Epithelial cell of esophagus (primary cell): ENCODE measurements around the gene EPM2A.

Experiments
- DNase-seq: peaks from one replicate; pipeline ENCODE4 v3.0.0; 2010; ENCODE audit warnings: low read depth
- H3K4me3 ChIP-seq: 2 replicates; pipeline ENCODE4 v1.5.1; 2011; ENCODE audit warnings: mild to moderate bottlenecking, low read length, control low read depth
- TF ChIP-seq, protein P1 (sequence below): IDR thresholded peaks from 2 replicates; pipeline ENCODE4 v1.5.1; 2011; ENCODE audit warnings: low read depth, mild to moderate bottlenecking, low read length, control low read depth, inconsistent platforms; ENCODE audit not compliant: insufficient read depth; ENCODE audit errors: missing control alignments

EPM2A gene

DNA sequence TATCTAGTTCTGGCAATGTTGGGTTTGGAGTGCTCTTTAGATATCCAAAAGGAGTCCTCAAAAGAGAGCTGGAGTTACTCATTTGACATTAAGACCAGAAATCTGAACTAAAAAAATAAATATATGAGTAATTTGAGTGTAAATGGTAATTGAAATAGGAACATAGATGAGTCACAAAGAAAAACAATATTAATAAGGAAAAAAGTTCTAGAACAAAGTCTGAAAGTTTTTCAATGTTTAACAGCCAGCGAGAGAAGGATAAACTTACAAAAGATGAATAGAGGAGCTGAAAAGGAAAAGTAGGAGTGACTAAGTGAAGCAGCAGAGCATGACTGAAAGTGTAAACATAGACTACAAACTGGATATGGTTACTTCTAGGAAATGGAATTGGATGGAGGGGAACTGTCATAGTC is 46.8 kb downstream of the EPM2A start:
- peak; percentile 56 for DNase-seq
- H3K4me3 ChIP-seq = no peak overlapping the region
- TF ChIP-seq, protein P1, sequence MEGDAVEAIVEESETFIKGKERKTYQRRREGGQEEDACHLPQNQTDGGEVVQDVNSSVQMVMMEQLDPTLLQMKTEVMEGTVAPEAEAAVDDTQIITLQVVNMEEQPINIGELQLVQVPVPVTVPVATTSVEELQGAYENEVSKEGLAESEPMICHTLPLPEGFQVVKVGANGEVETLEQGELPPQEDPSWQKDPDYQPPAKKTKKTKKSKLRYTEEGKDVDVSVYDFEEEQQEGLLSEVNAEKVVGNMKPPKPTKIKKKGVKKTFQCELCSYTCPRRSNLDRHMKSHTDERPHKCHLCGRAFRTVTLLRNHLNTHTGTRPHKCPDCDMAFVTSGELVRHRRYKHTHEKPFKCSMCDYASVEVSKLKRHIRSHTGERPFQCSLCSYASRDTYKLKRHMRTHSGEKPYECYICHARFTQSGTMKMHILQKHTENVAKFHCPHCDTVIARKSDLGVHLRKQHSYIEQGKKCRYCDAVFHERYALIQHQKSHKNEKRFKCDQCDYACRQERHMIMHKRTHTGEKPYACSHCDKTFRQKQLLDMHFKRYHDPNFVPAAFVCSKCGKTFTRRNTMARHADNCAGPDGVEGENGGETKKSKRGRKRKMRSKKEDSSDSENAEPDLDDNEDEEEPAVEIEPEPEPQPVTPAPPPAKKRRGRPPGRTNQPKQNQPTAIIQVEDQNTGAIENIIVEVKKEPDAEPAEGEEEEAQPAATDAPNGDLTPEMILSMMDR = no peak

DNA sequence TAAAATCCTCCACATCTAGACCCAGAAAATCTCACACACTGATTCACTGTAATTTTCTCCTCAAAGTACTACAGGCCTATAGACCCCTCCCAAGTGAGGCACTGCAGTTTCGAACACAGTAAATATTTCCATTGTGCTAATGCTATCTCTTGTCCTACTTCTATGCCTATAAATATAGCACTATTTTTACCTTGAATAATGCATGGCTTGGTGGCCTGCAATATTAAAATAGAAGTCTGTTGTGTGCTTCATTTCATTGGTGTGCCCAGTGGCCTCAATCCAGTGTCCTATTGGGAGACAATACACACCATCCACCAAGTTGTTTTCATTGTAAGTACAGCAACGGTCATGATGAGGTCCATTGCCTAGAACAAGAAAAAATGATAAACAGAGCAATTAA is 49.4 kb downstream of the EPM2A start:
- no peak for DNase-seq
- TF ChIP-seq, protein P1 = no peak
- no peak overlapping the region for H3K4me3 ChIP-seq

DNA sequence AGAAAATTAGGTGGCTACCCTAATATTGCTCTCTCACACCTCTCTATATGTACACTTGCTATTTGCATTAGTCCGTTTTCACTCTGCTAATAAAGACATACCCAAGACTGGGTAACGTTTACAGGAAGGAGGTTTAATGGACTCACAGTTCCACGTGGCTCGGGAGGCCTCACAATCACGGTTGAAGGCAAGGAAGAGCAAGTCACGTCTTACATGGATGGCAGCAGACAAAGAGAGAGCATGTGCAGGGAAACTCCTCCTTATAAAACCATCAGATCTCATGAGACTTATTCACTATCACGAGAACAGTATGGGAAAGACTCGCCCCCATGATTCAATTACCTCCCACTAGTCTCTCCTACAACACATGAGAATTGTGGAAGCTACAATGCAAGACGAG is 53.4 kb downstream of the EPM2A start:
- TF ChIP-seq, protein P1 = no peak
- DNase-seq = no peak
- no peak overlapping the region for H3K4me3 ChIP-seq

DNA sequence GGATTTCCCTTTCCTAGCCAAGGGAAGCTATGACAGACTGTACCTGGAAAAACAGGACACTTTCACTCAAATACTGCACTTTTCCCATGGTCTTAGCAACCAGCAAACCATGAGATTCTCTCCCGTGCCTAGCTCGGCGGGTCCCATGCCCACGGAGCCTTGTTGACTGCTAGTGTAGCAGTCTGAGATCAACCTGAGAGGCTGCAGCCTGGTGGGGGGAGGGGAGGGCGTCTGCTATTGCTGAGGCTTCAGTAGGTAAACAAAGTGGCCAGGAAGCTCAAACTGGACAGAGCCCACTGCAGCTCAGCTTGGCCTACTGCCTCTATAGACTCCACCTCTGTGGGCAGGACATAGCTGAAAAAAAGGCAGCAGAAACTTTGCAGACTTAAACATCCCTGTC is 61.8 kb downstream of the EPM2A start:
- TF ChIP-seq, protein P1 = no peak
- no peak for DNase-seq

DNA sequence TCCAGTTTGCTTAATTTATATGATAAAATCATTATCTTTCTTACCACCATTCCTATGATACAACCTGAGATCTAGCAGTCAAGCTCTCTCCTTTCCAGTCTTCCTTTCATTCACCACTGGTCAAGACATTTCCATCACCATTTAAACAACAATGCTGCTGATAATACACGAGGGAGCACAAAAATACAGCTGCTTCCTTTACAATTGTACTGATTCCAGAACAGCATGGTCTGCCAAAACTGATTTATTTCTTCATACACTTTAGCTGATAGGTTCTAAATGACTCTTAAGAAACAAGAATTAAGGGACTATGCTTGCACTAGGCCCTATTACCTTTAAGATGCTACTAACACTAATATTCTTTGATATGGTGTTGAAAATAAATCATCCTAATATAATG is 65.0 kb downstream of the EPM2A start:
- no peak for DNase-seq
- TF ChIP-seq, protein P1 = no peak
- H3K4me3 ChIP-seq = no peak overlapping the region

More for the DNA sequence above, 61.8 kb downstream of the EPM2A start:
- no peak overlapping the region for H3K4me3 ChIP-seq

DNA sequence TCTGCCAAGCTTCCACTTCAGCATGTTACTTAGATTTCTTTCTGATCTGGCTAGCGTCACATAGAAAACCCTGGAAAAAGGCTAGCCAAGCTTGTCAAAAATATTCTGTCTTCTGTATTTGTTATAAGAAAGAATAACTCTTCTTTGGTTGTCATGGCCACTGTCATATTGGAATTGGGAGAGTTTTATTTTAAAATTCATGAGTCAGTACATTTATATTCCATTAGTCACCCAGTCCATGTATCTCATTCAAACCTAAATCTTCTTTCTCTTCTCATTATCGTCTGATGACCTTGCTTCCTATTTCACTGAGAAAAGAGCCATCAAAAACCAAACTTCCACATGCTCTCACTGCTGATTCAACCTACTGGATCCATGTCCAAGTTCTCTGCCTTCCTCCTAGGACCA is 65.7 kb downstream of the EPM2A start:
- TF ChIP-seq, protein P1 = no peak
- H3K4me3 ChIP-seq = no peak overlapping the region
- peak; percentile 31 for DNase-seq

DNA sequence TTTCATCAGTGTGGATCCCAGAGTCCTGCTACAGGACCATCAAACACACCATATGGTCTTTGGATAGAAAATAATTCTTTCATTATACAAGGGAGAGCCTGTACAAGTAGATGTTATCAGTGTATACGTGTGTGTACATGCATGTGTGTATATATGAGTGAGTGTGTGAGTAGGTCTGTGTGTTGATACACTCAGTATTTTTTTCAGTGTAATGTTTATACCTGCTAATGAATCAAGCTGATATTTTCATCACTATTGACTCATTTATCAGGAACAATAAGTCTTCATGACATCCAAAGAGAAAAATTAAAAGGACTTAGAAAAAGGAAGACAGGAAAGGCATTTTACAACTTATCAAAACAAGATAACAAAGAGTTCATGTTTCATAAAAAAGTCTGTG is 66.5 kb downstream of the EPM2A start:
- peak; percentile 23 for DNase-seq
- no peak overlapping the region for H3K4me3 ChIP-seq
- TF ChIP-seq, protein P1 = no peak
